ENCODE results near the gene CSTF1. TPM values are rescaled to one million over a fixed set of nuclear protein-coding genes. Genes with fewer than 3 reads are reported as not detected.

Gene CSTF1
- total RNA-seq, 1 experiment from 2014 or later, result 71.1 TPM

- no peaks in the 10 kb centered on the region for H3K36me3 ChIP-seq (replicated peaks; ENCODE audit: control insufficient read depth, insufficient read depth, low read length)
- no peak for DNase-seq
- peaks cover 2% of the 10 kb centered on the region for H3K27me3 ChIP-seq (ENCODE audit: control insufficient read depth, insufficient read depth, low read length)
- H3K4me3 ChIP-seq (ENCODE audit: insufficient read depth, low read depth, low read length), result no peak overlapping the region
Observed at GRCh38 chr20:56433221-56433879, 40.9 kb downstream of the CSTF1 start.

- Histone ChIP-seq H3K27me3 (ENCODE audit: control insufficient read depth, insufficient read depth, low read length) (peaks cover 2% of the 10 kb centered on the region; the same call in 1 of the 2 replicates), H3K4me3 (ENCODE audit: insufficient read depth, low read depth, low read length) (no peak overlapping the region), H3K36me3 (replicated peaks; ENCODE audit: control insufficient read depth, insufficient read depth, low read length) (no peaks in the 10 kb centered on the region)
- DNase-seq, result no peak
Observed at GRCh38 chr20:56433880-56434255, 41.4 kb downstream of the CSTF1 start.

GRCh38 chr20:56437196-56437960, 44.9 kb downstream of the CSTF1 start:
- Histone ChIP-seq H3K27me3 (ENCODE audit: control insufficient read depth, insufficient read depth, low read length) (peaks cover 2% of the 10 kb centered on the region; the same call in 1 of the 2 replicates), H3K4me3 (ENCODE audit: insufficient read depth, low read depth, low read length) (no peak overlapping the region), H3K36me3 (replicated peaks; ENCODE audit: control insufficient read depth, insufficient read depth, low read length) (no peaks in the 10 kb centered on the region)
- no peak for DNase-seq

- Histone ChIP-seq H3K36me3 (replicated peaks; ENCODE audit: control insufficient read depth, insufficient read depth, low read length) (no peaks in the 10 kb centered on the region), H3K27me3 (ENCODE audit: control insufficient read depth, insufficient read depth, low read length) (peaks cover 2% of the 10 kb centered on the region; the same call in 1 of the 2 replicates)
- DNase-seq, result no peak
Observed at GRCh38 chr20:56438284-56438683, 45.8 kb downstream of the CSTF1 start.

GRCh38 chr20:56439771-56440291, 47.4 kb downstream of the CSTF1 start:
- DNase-seq, result no peak
- Histone ChIP-seq H3K4me3 (ENCODE audit: insufficient read depth, low read depth, low read length) (no peak overlapping the region), H3K36me3 (replicated peaks; ENCODE audit: control insufficient read depth, insufficient read depth, low read length) (no peaks in the 10 kb centered on the region), H3K27me3 (ENCODE audit: control insufficient read depth, insufficient read depth, low read length) (peaks cover 4% of the 10 kb centered on the region; the same call in 1 of the 2 replicates)

More at GRCh38 chr20:56438284-56438683, 45.8 kb downstream of the CSTF1 start:
- H3K4me3 ChIP-seq (ENCODE audit: insufficient read depth, low read depth, low read length), result no peak overlapping the region

- Histone ChIP-seq H3K36me3 (replicated peaks; ENCODE audit: control insufficient read depth, insufficient read depth, low read length) (no peaks in the 10 kb centered on the region), H3K4me3 (ENCODE audit: insufficient read depth, low read depth, low read length) (no peak overlapping the region), H3K27me3 (ENCODE audit: control insufficient read depth, insufficient read depth, low read length) (peaks cover 4% of the 10 kb centered on the region; the same call in 1 of the 2 replicates)
- no peak for DNase-seq
Observed at GRCh38 chr20:56440346-56441007, 48.0 kb downstream of the CSTF1 start.

GRCh38 chr20:56442389-56443365, 50.2 kb downstream of the CSTF1 start:
- Histone ChIP-seq H3K36me3 (replicated peaks; ENCODE audit: control insufficient read depth, insufficient read depth, low read length) (no peaks in the 10 kb centered on the region), H3K4me3 (ENCODE audit: insufficient read depth, low read depth, low read length) (no peak overlapping the region), H3K27me3 (ENCODE audit: control insufficient read depth, insufficient read depth, low read length) (peaks cover 2% of the 10 kb centered on the region; the same call in 1 of the 2 replicates)
- no peak for DNase-seq

GRCh38 chr20:56443654-56444540, 51.5 kb downstream of the CSTF1 start:
- DNase-seq, result peak; percentile 36
- Histone ChIP-seq H3K4me3 (ENCODE audit: insufficient read depth, low read depth, low read length) (no peak overlapping the region), H3K36me3 (replicated peaks; ENCODE audit: control insufficient read depth, insufficient read depth, low read length) (no peaks in the 10 kb centered on the region), H3K27me3 (ENCODE audit: control insufficient read depth, insufficient read depth, low read length) (peaks cover 2% of the 10 kb centered on the region; the same call in 1 of the 2 replicates)

- DNase-seq, result no peak
- no peaks in the 10 kb centered on the region for H3K36me3 ChIP-seq (replicated peaks; ENCODE audit: control insufficient read depth, insufficient read depth, low read length)
- no peak overlapping the region for H3K4me3 ChIP-seq (ENCODE audit: insufficient read depth, low read depth, low read length)
- H3K27me3 ChIP-seq (ENCODE audit: control insufficient read depth, insufficient read depth, low read length), result peaks cover 2% of the 10 kb centered on the region; the same call in 1 of the 2 replicates
Observed at GRCh38 chr20:56445130-56445529, 52.7 kb downstream of the CSTF1 start.

GRCh38 chr20:56445540-56445939, 53.1 kb downstream of the CSTF1 start:
- no peak for DNase-seq
- Histone ChIP-seq H3K36me3 (replicated peaks; ENCODE audit: control insufficient read depth, insufficient read depth, low read length) (no peaks in the 10 kb centered on the region), H3K4me3 (ENCODE audit: insufficient read depth, low read depth, low read length) (no peak overlapping the region), H3K27me3 (ENCODE audit: control insufficient read depth, insufficient read depth, low read length) (peaks cover 2% of the 10 kb centered on the region; the same call in 1 of the 2 replicates)

GRCh38 chr20:56447227-56447626, 54.8 kb downstream of the CSTF1 start:
- Histone ChIP-seq H3K4me3 (ENCODE audit: insufficient read depth, low read depth, low read length) (no peak overlapping the region), H3K36me3 (replicated peaks; ENCODE audit: control insufficient read depth, insufficient read depth, low read length) (no peaks in the 10 kb centered on the region), H3K27me3 (ENCODE audit: control insufficient read depth, insufficient read depth, low read length) (peaks cover 2% of the 10 kb centered on the region; the same call in 1 of the 2 replicates)
- DNase-seq, result peak; percentile 66

- Histone ChIP-seq H3K36me3 (replicated peaks; ENCODE audit: control insufficient read depth, insufficient read depth, low read length) (no peaks in the 10 kb centered on the region), H3K27me3 (ENCODE audit: control insufficient read depth, insufficient read depth, low read length) (no peaks in the 10 kb centered on the region), H3K4me3 (ENCODE audit: insufficient read depth, low read depth, low read length) (no peak overlapping the region)
- no peak for DNase-seq
Observed at GRCh38 chr20:56449459-56449858, 57.0 kb downstream of the CSTF1 start.
